Measurements from ENCODE around the gene EIF4G1. TPM values are rescaled to one million over a fixed set of nuclear protein-coding genes. Genes with fewer than 3 reads are reported as not detected.

EIF4G1 gene
- total RNA-seq, 2 experiments from 2014 or later = 479 to 556 TPM

DNA sequence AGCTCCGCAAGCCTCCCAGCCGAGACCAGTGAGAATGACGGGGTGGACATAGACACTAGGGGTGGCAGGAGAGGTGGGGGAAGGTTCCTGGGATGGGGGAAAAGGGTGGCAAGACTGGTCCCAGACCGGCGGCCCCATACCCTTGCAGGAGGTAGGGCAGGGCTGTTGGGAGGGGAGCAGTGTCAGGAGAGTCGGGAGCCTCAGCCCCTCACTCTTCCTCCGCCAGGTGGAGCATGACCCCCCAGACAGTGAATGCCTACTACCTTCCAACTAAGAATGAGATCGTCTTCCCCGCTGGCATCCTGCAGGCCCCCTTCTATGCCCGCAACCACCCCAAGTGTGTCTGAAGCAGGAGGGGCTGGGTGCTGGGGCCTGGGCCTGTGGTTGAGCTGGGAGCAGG lies 24.1 kb upstream of the EIF4G1 start:
- no peaks in the 10 kb centered on the region for H3K36me3 Mint-ChIP-seq (ENCODE audit: low read depth)
- no peak overlapping the region for H3K27ac Mint-ChIP-seq
- POLR2A ChIA-PET = no interaction called here
- intact Hi-C loops (cut with DNase I, micrococcal nuclease) = no loop called here
- H3K4me1 Mint-ChIP-seq = no peaks in the 10 kb centered on the region
- DNase-seq (no peak), ATAC-seq (no peak)
- H3K27me3 Mint-ChIP-seq = peaks cover 9% of the 10 kb centered on the region
- H3K9me3 Mint-ChIP-seq (ENCODE audit: low read depth) = no peaks in the 10 kb centered on the region
- no peak overlapping the region for H3K4me3 Mint-ChIP-seq
- CTCF ChIA-PET = interaction anchor here (0.6 to 1.2 kb wide), 2 partner anchors 37 to 44 kb away, joined by 3 to 4 read pairs; no protein-coding TSS in a partner anchor

DNA sequence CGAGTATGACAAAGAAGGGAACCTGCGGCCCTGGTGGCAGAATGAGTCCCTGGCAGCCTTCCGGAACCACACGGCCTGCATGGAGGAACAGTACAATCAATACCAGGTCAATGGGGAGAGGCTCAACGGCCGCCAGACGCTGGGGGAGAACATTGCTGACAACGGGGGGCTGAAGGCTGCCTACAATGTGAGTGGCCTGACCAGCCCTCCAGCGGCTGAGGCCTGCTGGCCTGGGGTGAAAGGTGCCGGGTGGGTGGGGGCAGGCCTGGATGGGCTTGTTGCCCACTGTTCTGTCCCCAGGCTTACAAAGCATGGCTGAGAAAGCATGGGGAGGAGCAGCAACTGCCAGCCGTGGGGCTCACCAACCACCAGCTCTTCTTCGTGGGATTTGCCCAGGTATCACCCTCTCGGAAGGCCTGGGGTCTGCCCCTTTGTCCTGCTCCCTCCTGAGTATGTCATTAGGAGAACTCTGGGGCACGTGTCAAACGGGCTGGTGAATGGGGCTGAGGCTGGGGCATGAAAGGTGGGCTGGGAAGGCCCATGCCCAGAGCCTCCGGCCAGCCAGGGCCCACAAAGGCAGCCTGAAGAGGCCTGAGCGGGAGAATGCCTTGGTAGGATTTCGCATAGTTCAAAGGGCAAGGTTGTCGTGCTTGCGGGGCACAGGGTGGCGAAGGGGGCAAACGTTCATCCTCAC lies 23.2 kb upstream of the EIF4G1 start:
- no peaks in the 10 kb centered on the region for H3K4me1 Mint-ChIP-seq
- H3K27me3 Mint-ChIP-seq = peaks cover 5% of the 10 kb centered on the region
- POLR2A ChIA-PET = no interaction called here
- no peak for ATAC-seq
- no peak overlapping the region for H3K4me3 Mint-ChIP-seq
- DNase-seq = no peak
- no peaks in the 10 kb centered on the region for H3K36me3 Mint-ChIP-seq (ENCODE audit: low read depth)
- H3K27ac Mint-ChIP-seq = no peak overlapping the region
- no peaks in the 10 kb centered on the region for H3K9me3 Mint-ChIP-seq (ENCODE audit: low read depth)
- CTCF ChIA-PET = interaction anchor here (0.6 kb wide), 1 partner anchor 123 kb away, joined by 3 read pairs; no protein-coding TSS in a partner anchor
- intact Hi-C loops (cut with DNase I, micrococcal nuclease) = no loop called here

DNA sequence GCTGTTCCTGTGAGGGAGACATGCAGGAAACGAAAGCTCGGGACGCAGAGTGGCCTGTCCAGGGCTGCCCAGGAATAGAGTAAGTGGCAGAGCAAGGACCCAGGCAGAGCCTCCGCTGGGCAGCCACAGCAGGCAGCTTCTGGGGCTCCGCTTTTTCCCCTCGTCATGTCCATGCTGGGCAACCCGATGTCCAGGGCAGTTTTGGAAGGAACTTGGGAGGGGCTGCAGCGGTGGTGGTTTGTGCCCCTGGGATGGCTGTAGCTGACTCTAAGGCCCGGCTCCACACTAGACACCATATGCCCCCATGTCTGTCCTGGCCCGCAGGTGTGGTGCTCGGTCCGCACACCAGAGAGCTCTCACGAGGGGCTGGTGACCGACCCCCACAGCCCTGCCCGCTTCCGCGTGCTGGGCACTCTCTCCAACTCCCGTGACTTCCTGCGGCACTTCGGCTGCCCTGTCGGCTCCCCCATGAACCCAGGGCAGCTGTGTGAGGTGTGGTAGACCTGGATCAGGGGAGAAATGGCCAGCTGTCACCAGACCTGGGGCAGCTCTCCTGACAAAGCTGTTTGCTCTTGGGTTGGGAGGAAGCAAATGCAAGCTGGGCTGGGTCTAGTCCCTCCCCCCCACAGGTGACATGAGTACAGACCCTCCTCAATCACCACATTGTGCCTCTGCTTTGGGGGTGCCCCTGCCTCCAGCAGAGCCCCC lies 22.5 kb upstream of the EIF4G1 start:
- Mint-ChIP-seq H3K27me3 (peaks cover 3% of the 10 kb centered on the region), H3K4me1 (no peaks in the 10 kb centered on the region), H3K36me3 (ENCODE audit: low read depth) (no peaks in the 10 kb centered on the region), H3K9me3 (ENCODE audit: low read depth) (no peaks in the 10 kb centered on the region), H3K4me3 (no peak overlapping the region), H3K27ac (no peak overlapping the region)
- ATAC-seq (no peak), DNase-seq (no peak)
- ChIA-PET POLR2A (no interaction called here), CTCF (interaction anchor here (0.6 kb wide), 1 partner anchor 124 kb away, joined by 3 read pairs; no protein-coding TSS in a partner anchor)
- intact Hi-C loops (cut with DNase I, micrococcal nuclease) = no loop called here

DNA sequence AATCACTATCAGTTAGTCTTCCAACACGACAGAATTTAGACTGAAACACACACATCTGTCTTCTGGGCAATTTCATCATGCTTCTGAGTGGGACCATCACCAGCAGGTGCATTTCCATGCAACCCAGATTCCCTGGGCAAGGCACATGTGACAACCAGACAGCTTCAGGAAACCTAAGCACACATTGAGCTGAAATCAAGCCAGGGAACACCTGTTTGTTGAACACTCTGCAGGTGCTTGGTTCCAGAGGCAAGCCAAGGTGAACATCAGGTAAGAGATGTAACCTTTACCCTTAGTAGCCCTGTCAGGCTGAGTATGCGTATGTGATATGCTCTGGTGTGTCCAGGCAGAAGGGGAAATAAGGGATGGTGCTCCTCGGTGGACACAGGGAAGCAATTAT lies 18.6 kb upstream of the EIF4G1 start:
- Mint-ChIP-seq H3K9me3 (ENCODE audit: low read depth) (no peaks in the 10 kb centered on the region), H3K27me3 (no peaks in the 10 kb centered on the region), H3K36me3 (ENCODE audit: low read depth) (peaks cover 13% of the 10 kb centered on the region), H3K4me3 (no peak overlapping the region), H3K27ac (no peak overlapping the region), H3K4me1 (peaks cover 12% of the 10 kb centered on the region)
- ChIA-PET CTCF (interaction anchor here (0.5 to 1.7 kb wide), 3 partner anchors 9 to 114 kb away, joined by 3 to 4 read pairs (median 3); no protein-coding TSS in a partner anchor), POLR2A (no interaction called here)
- ATAC-seq = no peak
- intact Hi-C loops (cut with DNase I, micrococcal nuclease) = no loop called here
- DNase-seq = no peak

DNA sequence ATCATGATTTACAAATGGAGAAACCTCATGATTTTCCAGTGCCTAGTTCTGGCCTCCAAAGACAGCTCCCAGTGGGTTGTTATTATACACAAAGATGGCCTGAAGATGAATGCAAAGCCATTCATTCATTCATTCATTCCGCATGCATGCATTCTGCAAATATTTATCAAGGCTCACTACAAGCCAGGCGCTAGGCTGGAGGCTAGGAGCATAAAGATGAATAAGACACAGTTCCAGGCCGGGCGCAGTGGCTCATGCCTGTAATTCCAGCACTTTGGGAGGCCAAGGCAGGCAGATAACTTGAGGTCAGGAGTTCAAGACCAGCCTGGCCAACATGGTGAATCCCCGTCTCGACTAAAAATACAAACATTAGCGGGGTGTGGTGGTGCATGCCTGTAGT lies 17.8 kb upstream of the EIF4G1 start:
- no peak overlapping the region for H3K4me3 Mint-ChIP-seq
- no peaks in the 10 kb centered on the region for H3K27me3 Mint-ChIP-seq
- intact Hi-C loops (cut with DNase I, micrococcal nuclease) = no loop called here
- no peak for DNase-seq
- H3K27ac Mint-ChIP-seq = no peak overlapping the region
- H3K9me3 Mint-ChIP-seq (ENCODE audit: low read depth) = no peaks in the 10 kb centered on the region
- CTCF ChIA-PET = interaction anchor here (0.6 kb wide), 1 partner anchor 1317 kb away, joined by 3 read pairs; no protein-coding TSS in a partner anchor
- no peak for ATAC-seq
- peaks cover 16% of the 10 kb centered on the region for H3K4me1 Mint-ChIP-seq
- POLR2A ChIA-PET = no interaction called here
- H3K36me3 Mint-ChIP-seq (ENCODE audit: low read depth) = peaks cover 18% of the 10 kb centered on the region

DNA sequence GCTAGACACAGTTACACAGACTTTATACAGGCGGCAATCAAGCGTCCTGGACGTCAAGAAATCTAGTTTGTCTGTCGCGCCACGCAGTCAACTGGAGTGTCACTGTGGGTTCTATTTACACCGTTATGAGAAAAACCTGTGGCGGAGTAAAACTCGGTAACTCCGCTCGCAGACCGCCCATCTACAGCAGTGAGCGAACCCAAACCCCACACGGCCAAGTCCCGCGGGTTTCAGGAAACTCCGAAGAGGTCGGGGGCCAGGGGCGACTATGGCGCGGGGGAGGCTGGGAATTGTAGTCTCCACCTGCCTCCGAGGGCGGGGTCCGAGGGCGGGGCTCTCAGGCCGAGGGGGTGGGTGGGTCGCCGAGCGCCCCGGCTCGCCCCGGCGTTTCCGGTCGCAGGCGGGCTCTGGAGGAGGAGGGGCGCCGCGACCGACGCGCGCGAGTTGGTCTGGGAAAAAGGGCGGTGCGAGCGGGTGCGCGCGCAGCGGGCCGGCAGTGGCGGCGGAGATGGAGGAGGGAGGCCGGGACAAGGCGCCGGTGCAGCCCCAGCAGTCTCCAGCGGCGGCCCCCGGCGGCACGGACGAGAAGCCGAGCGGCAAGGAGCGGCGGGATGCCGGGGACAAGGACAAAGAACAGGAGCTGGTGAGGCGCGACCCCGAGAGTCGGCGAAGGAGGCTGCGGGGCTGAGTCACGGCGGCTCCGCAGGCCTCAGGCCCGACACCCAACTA lies 15.5 kb upstream of the EIF4G1 start, which contains the start of gene PSMD2:
Gene PSMD2 (plus strand): TSS at position 483 of the 729 bp plus-strand sequence. CDS start 26 bp downstream, at position 509.
- POLR2A ChIA-PET = interaction anchor here (1.1 kb wide), 1 partner anchor 143 kb away, joined by 4 read pairs; no protein-coding TSS in a partner anchor
- Mint-ChIP-seq H3K9me3 (ENCODE audit: low read depth) (no peaks in the 10 kb centered on the region), H3K4me1 (peaks cover 19% of the 10 kb centered on the region), H3K36me3 (ENCODE audit: low read depth) (peaks cover 40% of the 10 kb centered on the region), H3K27me3 (no peaks in the 10 kb centered on the region), H3K27ac (peak within 1 kb of the TSS; percentile 81), H3K4me3 (peak within 1 kb of the TSS; percentile 84)
- CTCF ChIA-PET = interaction anchor here (0.6 to 1.0 kb wide), 4 partner anchors 19 to 881 kb away, joined by 3 to 5 read pairs (median 3); no protein-coding TSS in a partner anchor
- intact Hi-C loops (cut with DNase I, micrococcal nuclease) = loop anchor here (1.0 to 2.0 kb wide), 15 partner anchors 15 to 663 kb away; partner anchors contain the start of genes AP2M1 (in 2 of the 2), EEF1AKMT4 (in 2 of the 2), EIF4G1 (in 2 of the 2) and ABCC5 (in 1 of the 2)
- ATAC-seq = peak; percentile 96
- peak; percentile 99 for DNase-seq

DNA sequence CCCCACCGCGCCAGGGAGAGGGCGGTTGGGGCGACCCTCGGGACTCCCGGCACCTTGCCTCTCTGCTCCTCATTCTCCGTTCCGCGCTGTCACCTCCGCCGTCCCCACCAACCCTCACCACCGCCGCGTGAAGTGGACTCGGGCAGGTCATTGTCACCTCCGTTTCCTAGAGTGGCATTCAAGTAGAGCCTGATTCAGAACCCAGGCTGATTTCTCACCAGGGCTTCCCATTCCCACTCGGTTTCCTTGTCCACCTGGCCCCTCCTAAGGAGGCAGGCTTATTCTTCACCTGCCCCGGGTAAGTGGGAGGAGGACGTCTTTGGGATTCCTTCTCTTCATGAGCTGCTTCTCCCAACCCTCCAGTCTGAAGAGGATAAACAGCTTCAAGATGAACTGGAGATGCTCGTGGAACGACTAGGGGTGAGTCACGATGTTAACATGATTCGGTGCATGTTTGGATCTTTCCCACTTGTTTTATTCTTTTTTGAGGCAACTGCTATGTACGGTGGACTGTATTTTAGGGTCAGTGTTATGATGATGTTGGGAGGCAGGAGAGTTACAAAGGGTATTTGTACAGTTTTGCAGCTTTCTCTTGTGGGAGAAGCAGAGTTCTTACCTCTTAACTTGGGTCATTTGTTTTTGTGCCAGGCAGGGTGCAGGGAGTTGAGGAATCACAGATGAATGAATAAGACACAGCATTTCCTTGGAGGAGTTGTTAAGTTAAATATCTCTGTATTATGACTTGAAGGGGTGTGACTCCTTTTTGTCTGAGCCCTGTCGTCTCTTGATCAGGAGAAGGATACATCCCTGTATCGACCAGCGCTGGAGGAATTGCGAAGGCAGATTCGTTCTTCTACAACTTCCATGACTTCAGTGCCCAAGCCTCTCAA lies 14.7 kb upstream of the EIF4G1 start:
- no peaks in the 10 kb centered on the region for H3K27me3 Mint-ChIP-seq
- POLR2A ChIA-PET = no interaction called here
- intact Hi-C loops (cut with DNase I, micrococcal nuclease) = loop anchor here (1.0 to 2.0 kb wide), 14 partner anchors 15 to 663 kb away; partner anchors contain the start of genes AP2M1 (in 2 of the 2), EEF1AKMT4 (in 2 of the 2), EIF4G1 (in 2 of the 2) and ABCC5 (in 1 of the 2)
- ATAC-seq = no peak
- H3K27ac Mint-ChIP-seq = peak overlapping the region; percentile 78
- H3K4me1 Mint-ChIP-seq = peaks cover 19% of the 10 kb centered on the region
- H3K9me3 Mint-ChIP-seq (ENCODE audit: low read depth) = no peaks in the 10 kb centered on the region
- H3K36me3 Mint-ChIP-seq (ENCODE audit: low read depth) = peaks cover 47% of the 10 kb centered on the region
- CTCF ChIA-PET = interaction anchor here (0.6 to 1.0 kb wide), 5 partner anchors 18 to 880 kb away, joined by 3 to 5 read pairs (median 3); no protein-coding TSS in a partner anchor
- DNase-seq = no peak
- H3K4me3 Mint-ChIP-seq = peak overlapping the region; percentile 84

DNA sequence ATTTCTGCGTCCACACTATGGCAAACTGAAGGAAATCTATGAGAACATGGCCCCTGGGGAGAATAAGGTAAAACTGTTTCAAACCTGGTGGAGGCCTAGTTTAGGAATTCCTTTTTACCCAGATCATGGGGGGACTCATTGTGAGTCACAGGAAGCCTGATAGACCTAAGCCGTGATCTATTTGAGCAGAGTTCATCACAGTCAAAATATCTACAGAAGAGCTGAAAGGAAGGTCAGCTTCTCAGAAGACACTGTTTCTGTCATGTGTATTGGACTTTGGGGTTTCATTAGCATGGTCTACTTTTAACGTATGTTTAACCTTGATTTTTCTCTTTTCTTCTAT lies 14.1 kb upstream of the EIF4G1 start:
- Mint-ChIP-seq H3K9me3 (ENCODE audit: low read depth) (no peaks in the 10 kb centered on the region), H3K4me3 (peak overlapping the region; percentile 84), H3K27ac (no peak overlapping the region), H3K27me3 (no peaks in the 10 kb centered on the region), H3K36me3 (ENCODE audit: low read depth) (peaks cover 50% of the 10 kb centered on the region), H3K4me1 (peaks cover 19% of the 10 kb centered on the region)
- ChIA-PET POLR2A (interaction anchor here (0.6 to 1.0 kb wide), 2 partner anchors 11 to 16 kb away, joined by 3 read pairs; no protein-coding TSS in a partner anchor), CTCF (interaction anchor here (0.9 kb wide), 1 partner anchor 114 kb away, joined by 6 read pairs; no protein-coding TSS in a partner anchor)
- intact Hi-C loops (cut with DNase I, micrococcal nuclease) = no loop called here
- DNase-seq = no peak
- ATAC-seq = no peak

DNA sequence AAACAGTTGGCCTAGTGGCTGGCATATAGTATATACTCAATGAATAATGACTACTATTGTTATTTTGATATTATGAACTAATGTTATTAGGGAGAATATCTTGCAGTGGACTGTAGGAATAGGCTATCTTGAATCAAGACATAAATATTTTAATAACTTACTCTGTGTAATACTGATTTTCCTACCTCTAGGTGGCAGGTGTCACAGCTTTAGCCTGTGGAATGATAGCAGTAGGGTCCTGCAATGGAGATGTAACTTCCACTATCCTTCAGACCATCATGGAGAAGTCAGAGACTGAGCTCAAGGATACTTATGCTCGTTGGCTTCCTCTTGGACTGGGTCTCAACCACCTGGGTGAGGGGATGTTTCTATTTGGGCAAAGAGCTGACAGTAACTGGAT lies 8.8 kb upstream of the EIF4G1 start:
- POLR2A ChIA-PET = interaction anchor here (0.5 to 0.9 kb wide), 2 partner anchors 20 to 39 kb away, joined by 3 read pairs; no protein-coding TSS in a partner anchor
- intact Hi-C loops (cut with DNase I, micrococcal nuclease) = no loop called here
- DNase-seq (no peak), ATAC-seq (peak; percentile 57)
- Mint-ChIP-seq H3K27me3 (no peaks in the 10 kb centered on the region), H3K4me3 (no peak overlapping the region), H3K4me1 (peaks cover 13% of the 10 kb centered on the region), H3K9me3 (ENCODE audit: low read depth) (no peaks in the 10 kb centered on the region), H3K27ac (no peak overlapping the region), H3K36me3 (ENCODE audit: low read depth) (peaks cover 77% of the 10 kb centered on the region)
- CTCF ChIA-PET = interaction anchor here (0.6 to 1.5 kb wide), 4 partner anchors 13 to 311 kb away, joined by 3 to 5 read pairs (median 3); partner anchors contain the start of gene FAM131A

DNA sequence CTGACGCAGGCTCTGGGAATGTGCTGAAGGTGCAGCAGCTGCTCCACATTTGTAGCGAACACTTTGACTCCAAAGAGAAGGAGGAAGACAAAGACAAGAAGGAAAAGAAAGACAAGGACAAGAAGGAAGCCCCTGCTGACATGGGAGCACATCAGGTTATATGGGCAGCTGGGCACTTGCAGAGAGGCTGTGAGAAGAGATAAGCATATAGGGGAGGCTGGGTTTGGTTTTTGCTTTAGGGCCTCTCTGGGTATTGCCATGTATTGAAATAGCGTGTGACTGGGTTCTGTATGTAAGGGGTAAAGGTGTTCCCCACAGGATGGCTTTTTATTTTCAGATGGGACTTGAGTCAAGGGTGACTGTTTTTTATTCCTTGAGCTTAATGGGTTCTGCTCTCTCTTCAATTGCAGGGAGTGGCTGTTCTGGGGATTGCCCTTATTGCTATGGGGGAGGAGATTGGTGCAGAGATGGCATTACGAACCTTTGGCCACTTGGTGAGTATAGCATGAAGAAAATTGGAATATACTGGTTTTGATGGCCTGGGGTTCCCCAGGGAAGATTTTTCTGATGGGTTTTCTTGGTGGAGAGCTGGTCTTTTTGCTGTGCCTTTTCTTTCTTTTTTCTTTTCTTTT lies 7.9 kb upstream of the EIF4G1 start:
- CTCF ChIA-PET = interaction anchor here (0.6 to 1.5 kb wide), 4 partner anchors 12 to 312 kb away, joined by 3 to 5 read pairs (median 3); partner anchors contain the start of gene FAM131A
- POLR2A ChIA-PET = interaction anchor here (0.6 to 0.9 kb wide), 2 partner anchors 20 to 101 kb away, joined by 3 read pairs; no protein-coding TSS in a partner anchor

More for the DNA sequence above, 7.9 kb upstream of the EIF4G1 start:
- ATAC-seq = no peak
- H3K4me3 Mint-ChIP-seq = no peak overlapping the region
- no peak for DNase-seq
- H3K36me3 Mint-ChIP-seq (ENCODE audit: low read depth) = peaks cover 71% of the 10 kb centered on the region
- peaks cover 8% of the 10 kb centered on the region for H3K4me1 Mint-ChIP-seq
- no peaks in the 10 kb centered on the region for H3K9me3 Mint-ChIP-seq (ENCODE audit: low read depth)
- intact Hi-C loops (cut with DNase I, micrococcal nuclease) = no loop called here
- H3K27me3 Mint-ChIP-seq = no peaks in the 10 kb centered on the region
- H3K27ac Mint-ChIP-seq = peak overlapping the region; percentile 49

Measured in activated CD4-positive, alpha-beta T cell treated with anti-CD3 and anti-CD28 coated beads for 36 hours (primary cell).